GM18508 (cell line): Measurements from ENCODE around the gene APBA2.
"Not testable (repeated sequence)": the region's sequence is repeated elsewhere in the genome, so short reads cannot be mapped to it uniquely, and the experiment has no call there.

Experiments used
- ATAC-seq: cut with Tn5 transposase; IDR thresholded peaks from one replicate; pipeline ENCODE4 v1.9.1; 2021; ENCODE audit warnings: moderate number of reproducible peaks; ENCODE audit not compliant: insufficient read depth, unreplicated experiment

The APBA2 gene

DNA sequence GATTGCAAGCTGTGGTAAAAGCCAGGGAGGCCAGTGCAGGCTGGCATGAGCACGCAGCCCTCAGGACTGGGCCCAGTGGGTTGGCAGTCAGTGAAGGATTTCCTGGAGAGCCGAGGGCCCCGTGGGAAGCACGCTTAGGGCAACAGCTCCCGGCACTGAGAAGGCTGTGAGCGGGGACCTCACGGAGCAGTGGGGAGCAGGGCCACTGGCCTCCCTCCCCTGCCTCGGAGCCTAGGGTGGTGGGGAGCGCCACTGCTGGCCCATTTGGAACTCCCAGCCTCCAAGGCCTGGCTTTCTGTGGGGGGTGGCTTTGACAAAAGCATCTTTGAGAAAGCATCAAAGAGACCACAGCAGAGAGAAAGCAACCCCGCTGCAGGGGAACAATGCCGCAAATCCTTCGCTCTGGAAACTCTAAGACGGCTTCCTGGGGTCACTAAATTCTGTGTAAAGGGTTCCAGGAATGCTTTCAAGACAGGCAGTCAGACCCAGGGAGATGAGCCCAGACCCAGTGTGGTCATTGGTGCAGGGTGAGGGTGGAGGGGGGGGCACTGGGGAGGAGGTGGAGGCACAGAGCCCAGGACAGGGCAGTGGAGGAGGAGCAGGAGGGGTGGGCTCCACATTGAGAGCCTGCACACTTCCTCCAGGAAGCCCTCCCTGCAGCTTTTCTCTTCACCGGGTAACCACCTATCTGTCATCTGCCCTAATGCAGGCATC is 9.5 kb upstream of the APBA2 start:
- no peak for ATAC-seq

DNA sequence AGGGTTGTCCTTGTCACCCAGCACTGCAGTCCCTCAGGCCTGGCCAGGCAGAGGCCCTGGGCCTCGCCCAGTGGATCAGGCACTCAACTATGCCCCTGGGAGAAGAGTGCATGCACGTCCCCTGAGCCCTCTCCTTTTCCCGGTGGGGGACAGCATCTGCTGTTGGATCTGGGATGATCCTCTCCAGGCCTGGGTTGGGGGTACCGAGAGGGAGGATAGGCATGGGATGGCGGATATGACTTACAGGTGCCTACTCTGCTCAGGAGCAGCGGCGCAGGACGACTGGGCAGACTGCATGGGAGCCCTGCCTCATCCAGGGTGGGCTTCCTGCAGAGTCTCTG is 9.0 kb upstream of the APBA2 start:
- no peak for ATAC-seq

DNA sequence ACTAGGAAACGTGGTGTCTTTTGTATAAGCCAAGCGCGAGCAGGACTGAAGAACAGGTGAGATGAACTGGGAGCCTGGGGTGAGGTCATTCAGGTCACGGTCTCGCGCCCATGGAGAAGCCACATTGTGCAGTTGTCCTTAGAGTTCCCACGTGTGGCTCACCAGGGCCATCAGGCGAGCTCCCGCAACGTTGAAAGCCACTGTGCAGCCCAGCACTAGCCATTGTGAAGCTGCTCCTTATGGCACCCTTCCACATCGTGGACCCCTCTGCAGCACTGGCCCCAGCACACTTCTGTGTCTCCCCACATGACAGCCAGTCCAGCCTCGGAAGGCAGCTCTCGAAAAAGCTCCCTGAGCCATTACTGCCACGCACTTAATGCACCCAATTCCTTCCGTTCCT is 7.6 kb upstream of the APBA2 start:
- ATAC-seq: no peak

GRCh38 chr15:28879551-28879950 is 6.2 kb upstream of the APBA2 start:
- no peak for ATAC-seq

DNA sequence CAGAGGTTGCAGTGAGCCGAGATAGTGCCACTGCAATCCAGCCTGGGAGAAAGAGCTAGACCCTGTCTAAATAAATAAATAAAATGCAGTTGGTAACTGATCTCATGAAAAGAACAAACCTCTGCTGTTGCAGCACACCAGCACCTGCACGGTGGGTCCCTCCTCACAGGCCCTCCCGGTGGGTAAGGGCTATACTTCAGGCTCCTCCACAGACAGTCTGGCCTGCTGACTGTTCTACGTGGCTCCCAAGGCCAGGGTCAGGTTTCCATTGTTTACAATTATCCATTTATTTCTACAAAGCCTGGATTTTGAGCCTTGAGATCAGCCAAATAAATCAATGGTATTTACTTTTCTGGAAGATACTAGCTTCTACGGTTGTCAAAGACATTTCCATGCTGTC is 5.1 kb upstream of the APBA2 start:
- no peak for ATAC-seq

- ATAC-seq: no peak
These were observed 4.6 kb upstream of the APBA2 start for GRCh38 chr15:28881170-28881569.

- ATAC-seq: no peak
These were observed 4.2 kb upstream of the APBA2 start for GRCh38 chr15:28881600-28881999.

DNA sequence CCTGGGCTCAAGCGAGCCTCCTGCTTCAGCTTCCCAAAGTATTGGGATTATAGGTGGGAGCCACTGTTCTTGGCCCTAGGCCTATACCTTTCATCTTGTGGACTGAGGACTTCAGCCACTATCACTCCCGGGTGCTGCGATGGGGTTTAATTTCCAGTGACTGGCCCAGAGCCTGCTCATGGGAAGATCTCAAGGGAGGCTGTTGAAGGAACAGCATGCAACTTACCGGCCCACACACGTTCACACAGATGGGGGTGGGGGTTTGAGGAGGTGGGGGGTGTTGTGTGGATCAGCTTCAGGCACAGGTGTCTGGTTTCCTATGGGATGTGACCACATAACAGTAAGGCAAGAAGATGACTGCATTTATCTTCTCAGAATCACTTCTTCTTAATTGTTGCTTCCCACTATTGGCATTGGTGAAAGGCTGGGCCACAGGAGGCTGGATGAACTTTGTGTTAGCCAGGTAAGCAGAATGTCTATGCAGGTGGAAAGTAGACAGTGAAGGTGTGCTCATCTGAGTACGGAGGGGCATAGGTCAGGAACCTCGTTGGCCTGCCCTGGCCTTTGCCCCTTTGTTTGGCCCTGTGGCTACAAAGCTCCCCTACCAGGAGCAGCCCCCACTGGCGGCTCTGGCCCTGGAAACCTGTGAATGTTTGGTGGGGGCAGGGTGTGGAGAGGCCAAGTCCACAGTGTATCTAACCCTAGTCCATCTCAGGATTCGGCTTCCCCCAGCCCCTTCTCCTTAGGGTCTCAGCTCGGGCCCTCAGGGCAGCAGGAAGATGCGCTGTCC is 1.4 kb upstream of the APBA2 start:
- ATAC-seq: no peak

- no peak for ATAC-seq
These were observed 595 bp upstream of the APBA2 start for GRCh38 chr15:28885128-28885629.

- no peak for ATAC-seq
These were observed 911 bp downstream of the APBA2 start for GRCh38 chr15:28886431-28887338.

- ATAC-seq: no peak
These were observed 1.8 kb downstream of the APBA2 start for GRCh38 chr15:28887339-28888174.

DNA sequence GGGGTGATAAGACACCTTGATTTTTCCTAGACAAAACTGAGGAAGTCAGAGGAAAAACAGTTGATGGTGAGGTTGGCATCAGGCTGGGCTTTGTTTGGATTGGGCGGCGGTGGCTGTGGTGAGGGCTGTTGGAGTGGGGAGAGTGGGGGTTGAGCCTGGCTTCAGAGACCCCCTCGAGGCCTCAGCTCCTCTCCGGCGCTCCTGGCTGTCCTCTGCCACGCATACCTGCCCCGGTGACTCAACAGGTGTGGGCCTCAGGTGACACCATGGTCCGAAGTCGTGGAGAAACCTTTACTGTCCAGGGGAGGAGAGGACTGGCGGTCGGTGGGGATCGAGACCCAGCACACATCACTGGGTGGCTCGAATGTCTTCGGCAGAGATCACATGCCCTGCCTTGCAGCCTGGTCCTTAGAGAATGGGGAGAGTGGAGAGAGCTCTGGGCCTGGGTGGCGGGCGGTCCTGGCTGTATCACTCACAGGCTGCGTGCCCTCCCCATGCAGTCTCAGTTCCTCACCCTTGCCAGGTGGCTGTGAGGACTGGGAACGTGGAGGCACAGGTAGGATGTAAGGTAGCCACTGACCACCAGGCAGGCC is 2.6 kb downstream of the APBA2 start:
- no peak for ATAC-seq

DNA sequence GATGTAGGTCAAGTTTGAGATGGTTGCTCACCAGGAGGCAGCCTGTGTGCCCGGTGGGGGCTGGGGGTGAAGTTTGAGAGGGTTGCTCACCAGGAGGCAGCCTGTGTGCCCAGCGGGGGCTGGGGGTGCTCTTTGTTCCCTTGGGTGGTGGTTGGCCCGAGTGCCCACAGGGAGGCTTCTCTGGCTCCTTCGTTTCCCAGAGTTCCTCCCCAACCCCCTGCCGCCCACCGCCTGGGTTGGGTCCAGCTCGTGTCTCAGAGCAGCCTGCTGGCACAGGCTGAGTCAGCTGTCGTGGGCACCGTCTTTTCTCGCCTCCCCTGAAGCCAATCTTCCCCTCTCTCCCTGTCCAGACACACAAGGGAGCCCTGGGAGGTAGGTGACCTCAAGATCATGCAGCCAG is 3.1 kb downstream of the APBA2 start:
- ATAC-seq: no peak

DNA sequence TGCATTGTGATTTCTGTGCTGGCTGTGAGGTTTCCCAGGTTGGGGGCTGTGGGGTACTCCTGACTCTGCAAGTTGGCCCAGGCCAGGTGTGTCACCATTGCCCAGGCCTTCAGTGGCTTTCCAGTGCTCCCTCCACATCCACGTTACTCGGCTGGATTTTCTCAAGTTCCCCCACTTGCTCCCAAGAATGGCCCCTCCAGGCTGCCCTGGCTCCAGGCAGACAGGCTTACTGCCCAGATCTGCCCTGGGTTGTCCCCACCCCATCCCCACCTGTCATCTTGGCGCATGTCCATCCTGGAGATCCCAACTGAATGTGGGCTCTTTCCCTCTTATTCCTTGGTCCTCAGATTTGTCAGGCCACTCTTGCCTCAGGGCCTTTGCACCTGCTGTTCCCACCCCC is 3.6 kb downstream of the APBA2 start:
- ATAC-seq: no peak

- ATAC-seq: not testable (repeated sequence)
These were observed 4.1 kb downstream of the APBA2 start for GRCh38 chr15:28889871-28890270.

- ATAC-seq: not testable (repeated sequence)
These were observed 4.5 kb downstream of the APBA2 start for GRCh38 chr15:28890291-28890690.

- no peak for ATAC-seq
These were observed 5.1 kb downstream of the APBA2 start for GRCh38 chr15:28890711-28891495.

DNA sequence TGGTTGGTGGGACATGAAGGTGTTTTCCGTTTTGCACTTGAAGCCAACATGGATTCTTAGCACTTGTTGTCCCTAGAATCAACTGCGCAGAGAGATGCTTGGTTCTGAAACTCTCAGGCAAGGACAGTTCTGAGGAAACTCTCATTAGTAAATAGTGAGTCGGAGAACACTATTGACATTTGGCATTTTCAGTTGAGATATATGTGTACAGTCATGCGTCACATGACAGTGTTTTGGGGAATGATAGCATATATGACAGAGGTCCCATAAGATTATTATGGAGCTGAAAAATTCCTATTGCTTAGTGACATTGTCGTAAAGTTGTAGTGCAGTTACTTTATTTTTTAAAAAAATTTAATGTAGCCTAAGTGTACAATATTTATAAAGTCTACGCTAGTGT is 5.8 kb downstream of the APBA2 start:
- ATAC-seq: no peak
